T-helper 2 cell treated with Interferon-gamma antibody and Interleukin-4, amounts not matched to agents 100 ng/mL and 5 ng/mL, for 36 hours (primary cell): ENCODE results near the gene MTMR3. TPM values are rescaled to one million over a fixed set of nuclear protein-coding genes. Genes with fewer than 3 reads are reported as not detected.

ENCODE experiments used
- intact Hi-C: fragments of 100-400 bp; cut with micrococcal nuclease; formaldehyde crosslinking; loops from one replicate; pipeline ENCODE4 v1.15.1; 2023
- total RNA-seq: library from RNA; stranded (reverse); gene quantifications from 2 replicates; pipeline ENCODE4 v1.2.3, GENCODE V29; 2022

The MTMR3 gene
- total RNA-seq, 1 donor from 2014 or later, result 27.8 TPM

DNA sequence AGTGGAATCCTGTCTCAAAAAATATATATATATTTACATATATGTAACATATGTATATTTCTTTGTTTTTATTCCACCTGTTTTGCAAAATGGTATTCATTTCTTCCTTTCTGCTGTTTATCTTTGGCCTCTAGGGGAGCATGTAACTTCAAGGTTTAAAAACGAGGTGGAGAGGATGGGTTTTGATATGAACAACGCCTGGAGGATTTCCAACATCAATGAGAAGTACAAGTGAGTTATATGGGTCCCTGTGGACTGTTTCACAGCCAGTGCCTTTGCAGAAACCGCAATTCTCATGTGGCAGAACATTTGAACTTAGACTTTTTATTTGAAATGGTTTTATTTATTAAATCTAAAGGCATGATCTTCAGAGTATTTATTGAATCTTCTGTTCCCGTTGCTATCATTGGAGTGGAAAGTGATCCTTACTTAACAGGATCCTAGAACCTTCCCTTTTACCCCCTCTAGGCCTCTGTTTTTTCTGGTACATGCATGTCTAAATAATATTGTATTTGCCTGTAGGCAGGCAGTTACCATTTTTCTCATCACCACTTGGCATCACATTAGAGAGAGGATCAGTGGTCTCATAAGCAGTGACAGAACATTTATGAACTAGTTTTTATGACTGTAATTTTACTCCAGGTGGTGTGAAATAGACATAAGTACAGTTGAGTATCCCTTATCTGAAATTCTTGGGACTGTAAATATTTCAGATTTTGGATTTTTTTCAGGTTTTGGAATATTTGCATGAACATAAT is 115.8 kb downstream of the MTMR3 start:
- intact Hi-C loops, result no loop called here

DNA sequence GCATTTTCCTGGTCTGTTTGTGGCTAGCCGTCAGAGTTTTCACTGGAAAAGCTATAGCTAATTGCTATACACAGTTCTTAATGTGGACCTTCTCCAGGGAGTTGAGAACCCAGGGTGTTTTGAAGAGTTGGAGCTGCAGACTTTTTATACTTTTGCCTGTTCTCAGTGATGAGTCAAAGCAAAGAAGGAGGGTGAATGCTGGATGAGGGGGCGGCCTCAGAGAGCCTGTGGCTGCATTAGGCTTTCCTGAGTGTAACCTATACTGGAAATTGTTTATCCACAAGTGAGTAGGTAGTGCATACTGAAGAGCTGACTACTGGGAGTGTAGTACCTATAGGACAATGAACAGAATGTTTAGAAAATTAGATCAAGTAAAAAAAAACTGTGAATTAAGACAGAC is 117.6 kb downstream of the MTMR3 start:
- intact Hi-C loops, result no loop called here

- intact Hi-C loops, result no loop called here
Measured at GRCh38 chr22:30001459-30001858, 118.5 kb downstream of the MTMR3 start.

- intact Hi-C loops, result no loop called here
Measured at GRCh38 chr22:30002861-30003486, 120.0 kb downstream of the MTMR3 start.

DNA sequence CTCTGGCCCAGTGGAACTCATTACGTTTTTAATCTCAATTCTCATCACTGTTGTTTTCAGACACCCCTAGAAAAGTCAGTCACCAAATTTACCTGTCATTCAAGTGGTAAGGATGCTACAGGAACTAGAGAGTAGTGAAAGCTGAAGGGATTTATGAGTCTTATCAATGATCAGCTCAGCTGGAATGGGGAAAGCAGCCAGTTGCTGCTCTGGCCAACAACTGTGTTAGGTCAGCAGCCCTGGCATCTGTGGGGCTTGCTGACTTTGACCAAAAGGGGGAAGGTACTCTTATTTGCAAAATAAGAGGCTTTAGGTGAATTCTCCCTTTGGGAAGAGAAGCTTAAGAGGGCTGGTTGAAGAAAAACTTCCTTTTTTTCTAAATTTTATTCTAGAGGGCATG is 121.1 kb downstream of the MTMR3 start:
- intact Hi-C loops, result no loop called here

DNA sequence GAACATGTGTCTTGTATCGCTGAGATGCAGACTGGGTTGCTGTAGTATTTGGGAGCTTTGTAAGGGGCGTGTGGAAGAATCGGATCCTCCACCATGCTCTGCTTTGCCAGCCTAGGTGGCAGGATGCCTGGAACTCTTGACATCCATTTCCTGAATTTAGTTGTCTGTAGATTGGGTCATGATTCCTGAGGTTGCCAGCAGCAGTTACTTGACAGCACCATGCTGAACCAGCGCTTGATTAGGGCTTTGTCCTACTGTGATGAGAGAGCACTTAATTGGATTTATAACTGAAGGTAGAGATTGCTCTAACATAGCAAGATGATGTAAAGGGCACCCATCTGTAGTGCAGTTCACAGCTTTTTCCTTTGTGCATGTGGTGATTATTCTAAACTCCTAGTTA is 121.7 kb downstream of the MTMR3 start:
- intact Hi-C loops, result loop anchor here (5.0 kb wide), 1 partner anchor 83 kb away; no protein-coding TSS in a partner anchor

- intact Hi-C loops, result loop anchor here (5.0 kb wide), 1 partner anchor 82 kb away; no protein-coding TSS in a partner anchor
Measured at GRCh38 chr22:30005213-30005857, 122.4 kb downstream of the MTMR3 start.

DNA sequence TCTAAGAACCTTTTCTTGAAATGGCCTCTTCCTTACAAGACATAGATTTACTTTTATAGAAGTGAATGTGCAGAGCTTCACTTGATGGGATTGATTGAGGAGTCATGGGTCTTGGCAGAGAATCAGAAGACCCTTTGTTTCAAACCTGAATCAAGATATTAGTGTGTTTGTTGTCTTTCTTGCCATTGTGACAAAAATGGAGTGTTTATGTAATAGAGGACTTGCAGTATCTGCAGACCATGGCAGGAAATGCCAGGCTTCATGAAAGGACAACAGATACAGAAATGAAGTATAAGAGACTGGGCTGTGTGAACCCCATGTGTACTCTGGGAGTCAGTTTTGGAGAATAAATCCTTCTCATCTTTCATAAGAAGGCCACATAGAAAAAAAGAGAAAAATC is 124.4 kb downstream of the MTMR3 start:
- intact Hi-C loops, result loop anchor here (5.0 kb wide), 1 partner anchor 80 kb away; no protein-coding TSS in a partner anchor

GRCh38 chr22:30008401-30008800 is 125.4 kb downstream of the MTMR3 start:
- intact Hi-C loops, result loop anchor here (5.0 kb wide), 1 partner anchor 79 kb away; no protein-coding TSS in a partner anchor

DNA sequence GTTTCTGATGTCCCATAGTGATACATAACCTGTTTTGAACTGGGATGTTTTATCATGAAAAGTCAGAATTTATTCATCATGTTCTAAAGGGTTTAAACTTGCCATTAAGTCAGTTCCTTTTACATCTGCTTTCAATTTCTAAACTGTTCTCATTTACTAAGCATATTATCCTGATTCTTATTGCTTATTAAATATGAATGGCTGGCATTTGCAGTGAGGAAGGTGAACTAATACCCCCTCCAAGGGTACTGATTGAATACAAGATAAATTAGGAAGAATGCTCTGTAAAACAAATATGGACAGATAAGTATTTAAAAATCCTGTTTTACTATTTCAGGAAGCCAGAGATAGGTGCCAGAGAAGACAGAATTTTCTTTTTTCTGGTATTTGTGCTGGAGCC is 126.5 kb downstream of the MTMR3 start:
- intact Hi-C loops, result loop anchor here (5.0 kb wide), 1 partner anchor 78 kb away; no protein-coding TSS in a partner anchor

GRCh38 chr22:30010789-30011405 is 127.9 kb downstream of the MTMR3 start:
- intact Hi-C loops, result no loop called here

GRCh38 chr22:30013201-30013600 is 130.2 kb downstream of the MTMR3 start:
- intact Hi-C loops, result no loop called here

DNA sequence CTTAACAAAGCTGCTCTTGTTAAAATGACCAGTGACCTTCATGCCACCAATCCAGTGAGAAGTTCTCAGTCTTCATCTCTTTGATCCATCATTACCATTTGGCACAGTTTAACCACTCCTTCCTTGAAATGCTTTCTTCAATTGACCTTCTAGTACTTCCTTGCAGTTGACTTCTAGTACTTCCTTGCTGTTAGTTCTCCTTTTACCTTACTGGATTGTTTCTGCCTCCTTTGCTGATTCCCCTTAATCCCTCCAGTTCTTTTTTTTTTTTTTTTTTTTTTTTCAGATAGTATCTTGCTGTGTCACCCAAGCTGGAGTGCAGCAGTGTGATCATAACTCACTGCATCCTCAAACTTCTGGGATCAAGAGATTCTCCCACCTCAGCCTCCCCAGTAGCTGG is 131.3 kb downstream of the MTMR3 start:
- intact Hi-C loops, result no loop called here

DNA sequence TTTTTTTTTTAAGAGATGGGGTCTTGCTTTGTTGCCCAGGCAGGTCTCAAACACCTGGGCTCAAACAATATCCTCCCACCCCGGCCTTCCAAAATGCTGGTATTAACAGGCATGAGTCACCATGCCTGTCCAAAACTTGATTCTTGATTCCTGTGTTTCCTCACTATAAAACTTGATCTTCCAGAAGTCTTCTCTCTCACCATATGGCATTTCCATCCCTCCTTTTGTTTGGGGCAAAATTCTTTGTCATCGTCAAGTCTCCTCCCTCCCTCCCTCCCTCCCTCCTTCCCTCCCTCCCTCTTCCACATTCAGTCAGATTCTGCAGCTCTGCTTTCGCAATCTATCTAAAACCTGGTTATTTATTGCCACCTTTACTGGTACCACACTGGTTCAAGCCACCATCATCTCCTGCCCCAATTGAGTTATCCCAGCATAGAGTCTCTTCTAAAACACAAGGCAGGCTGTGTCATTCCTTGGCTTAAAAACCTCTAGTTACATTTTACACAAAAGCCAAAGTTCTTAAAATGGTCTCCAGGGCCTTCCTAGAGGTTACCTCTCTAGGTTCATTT is 132.3 kb downstream of the MTMR3 start:
- intact Hi-C loops, result no loop called here

- intact Hi-C loops, result no loop called here
Measured at GRCh38 chr22:30015846-30016245, 132.9 kb downstream of the MTMR3 start.

GRCh38 chr22:30016596-30016995 is 133.6 kb downstream of the MTMR3 start:
- intact Hi-C loops, result no loop called here

DNA sequence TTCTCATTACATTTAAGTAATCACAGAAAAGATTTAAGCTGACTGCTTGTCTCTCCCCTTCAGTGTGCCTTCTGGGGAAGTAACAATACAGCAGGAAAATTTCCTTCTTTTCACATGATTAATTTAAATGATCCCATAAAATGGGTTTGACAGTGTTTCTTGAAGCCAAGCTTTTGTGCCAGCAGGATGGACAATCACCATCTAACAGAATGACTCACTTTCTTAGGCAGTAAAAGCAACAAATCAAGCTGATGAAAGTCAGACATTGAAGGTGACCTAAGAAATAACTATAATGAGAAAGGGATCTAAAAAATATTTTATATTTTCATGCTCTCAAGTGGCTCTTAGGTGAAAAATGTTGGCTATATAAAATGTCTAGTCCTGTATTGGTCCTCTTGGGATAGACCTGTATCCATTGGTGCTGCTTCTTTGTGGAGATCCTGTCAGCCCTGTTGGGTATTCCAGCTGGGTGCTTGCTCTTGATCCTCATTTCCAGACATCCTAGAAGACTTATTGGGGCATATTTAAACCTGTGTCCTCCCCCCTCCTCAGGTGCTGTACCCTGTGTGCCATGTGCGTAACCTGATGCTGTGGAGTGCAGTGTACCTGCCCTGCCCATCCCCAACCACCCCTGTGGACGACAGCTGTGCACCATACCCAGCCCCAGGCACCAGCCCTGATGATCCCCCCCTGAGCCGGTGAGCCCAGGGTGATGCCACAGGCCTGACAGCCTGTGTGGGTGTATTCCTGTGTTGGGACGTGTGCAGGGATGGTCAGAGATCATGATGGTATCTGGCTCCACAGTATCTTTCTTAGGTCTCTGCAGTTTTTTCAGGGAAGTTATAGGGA is 134.6 kb downstream of the MTMR3 start:
- intact Hi-C loops, result no loop called here

DNA sequence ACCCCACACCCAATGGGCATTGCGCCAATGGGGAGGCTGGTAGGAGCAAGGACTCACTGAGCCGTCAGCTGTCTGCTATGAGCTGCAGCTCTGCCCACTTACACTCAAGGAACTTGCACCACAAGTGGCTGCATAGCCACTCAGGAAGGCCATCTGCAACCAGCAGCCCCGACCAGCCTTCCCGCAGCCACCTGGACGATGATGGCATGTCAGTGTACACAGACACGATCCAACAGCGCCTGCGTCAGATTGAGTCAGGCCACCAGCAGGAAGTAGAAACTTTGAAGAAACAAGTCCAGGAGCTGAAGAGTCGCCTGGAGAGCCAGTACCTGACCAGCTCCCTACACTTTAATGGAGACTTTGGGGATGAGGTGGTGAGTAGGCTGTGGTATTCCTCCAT is 137.5 kb downstream of the MTMR3 start:
- intact Hi-C loops, result no loop called here

GRCh38 chr22:30021338-30021737 is 138.4 kb downstream of the MTMR3 start:
- intact Hi-C loops, result no loop called here

DNA sequence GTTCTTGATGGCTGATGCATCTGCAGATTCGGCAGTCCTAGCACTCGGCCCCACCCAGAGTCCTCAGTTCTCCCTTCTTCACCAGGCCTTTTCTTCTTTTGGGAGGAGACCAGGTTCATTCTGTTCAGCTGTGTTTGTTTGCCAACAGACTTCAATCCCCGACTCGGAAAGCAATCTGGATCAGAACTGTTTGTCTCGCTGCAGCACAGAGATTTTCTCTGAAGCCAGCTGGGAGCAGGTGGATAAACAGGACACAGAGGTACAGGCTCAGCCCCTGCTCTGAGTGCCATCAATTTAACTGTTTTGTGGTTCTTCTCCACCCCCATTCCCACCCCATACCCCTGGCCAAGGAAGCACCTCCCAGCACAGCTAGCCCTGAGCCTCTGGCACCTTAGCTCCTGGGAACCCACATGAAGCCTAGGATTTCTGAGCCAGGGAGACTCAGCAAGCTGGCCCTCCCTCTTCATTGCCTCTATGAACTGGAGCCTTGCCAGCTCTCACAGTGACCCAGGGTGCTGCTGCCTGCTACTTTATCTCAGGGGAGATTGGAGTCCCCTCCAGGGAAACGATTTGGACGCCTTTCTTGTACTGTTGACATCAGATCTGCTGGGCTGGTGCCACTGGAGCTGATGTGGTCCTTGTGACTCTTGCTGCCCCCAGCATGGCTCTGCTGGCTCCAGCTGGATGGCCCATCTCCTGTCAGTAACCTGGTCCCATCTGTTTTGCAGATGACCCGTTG is 139.1 kb downstream of the MTMR3 start:
- intact Hi-C loops, result no loop called here
